CD14-positive monocyte (primary cell): Measurements from ENCODE around the gene LDLRAD4. TPM values are rescaled to one million over a fixed set of nuclear protein-coding genes. Genes with fewer than 3 reads are reported as not detected.

Experiments
- DNase-seq, 3 donors: peaks; one replicate each; pipeline ENCODE4 v3.0.0-alpha.2; 2011 to 2022
- H2AFZ ChIP-seq: 2 replicates; pipeline ENCODE4 v1.6.0; 2012; ENCODE audit warnings: mild to moderate bottlenecking, low read depth, low read length, inconsistent platforms; ENCODE audit not compliant: insufficient read depth, poor library complexity, severe bottlenecking
- H3K27ac ChIP-seq, 2 donors: 1 replicate in 1 of 2; 2 replicates in 1 of 2; pipeline ENCODE4 v1.5.1; 2012 to 2013; ENCODE audit warnings: low read length in 2 of 2, control low read depth in 1 of 2, inconsistent platforms in 1 of 2, low read depth in 1 of 2, mild to moderate bottlenecking in 1 of 2
- H3K27me3 ChIP-seq, 2 donors: one replicate each; pipeline versions ENCODE4 v1.6.0 to v1.6.1; 2011 to 2013; ENCODE audit warnings: low read length in 2 of 2; ENCODE audit not compliant: control insufficient read depth in 2 of 2, insufficient read depth in 2 of 2
- H3K36me3 ChIP-seq, 2 donors: replicated peaks in 1 of 2; 1 replicate in 1 of 2; 2 replicates in 1 of 2; pipeline versions ENCODE4 v1.5.1 to v1.6.1; 2012 to 2013; ENCODE audit warnings: low read length in 2 of 2, control low read depth in 1 of 2, inconsistent platforms in 1 of 2, mild to moderate bottlenecking in 1 of 2; ENCODE audit not compliant: insufficient read depth in 2 of 2, control insufficient read depth in 1 of 2
- H3K4me1 ChIP-seq, 2 donors: 1 replicate in 1 of 2; 2 replicates in 1 of 2; pipeline versions ENCODE4 v1.5.1 to v1.6.1; 2012 to 2013; ENCODE audit warnings: low read length in 2 of 2, control low read depth in 1 of 2, inconsistent platforms in 1 of 2, mild to moderate bottlenecking in 1 of 2, moderate library complexity in 1 of 2; ENCODE audit not compliant: insufficient read depth in 2 of 2, control insufficient read depth in 1 of 2
- H3K4me2 ChIP-seq: replicated peaks from 2 replicates; pipeline ENCODE3; 2012; ENCODE audit warnings: low read length, moderate library complexity, mild to moderate bottlenecking; ENCODE audit not compliant: poor library complexity, severe bottlenecking; ENCODE audit errors: extremely low read depth
- H3K4me3 ChIP-seq, 3 experiments: fragments of 200-600 bp in 1 of 3; sonication (generic) in 1 of 3; replicated peaks in 1 of 3; 1 replicate in 2 of 3; 2 replicates in 1 of 3; pipeline ENCODE4 v1.5.1; 2011 to 2013; ENCODE audit warnings: low read length in 3 of 3, mild to moderate bottlenecking in 3 of 3, control low read depth in 2 of 3, low read depth in 2 of 3, inconsistent platforms in 1 of 3, moderate library complexity in 1 of 3
- H3K79me2 ChIP-seq: 2 replicates; pipeline ENCODE4 v1.6.0; 2012; ENCODE audit warnings: mild to moderate bottlenecking, control low read depth, inconsistent platforms, low read length, moderate library complexity; ENCODE audit not compliant: insufficient read depth
- H3K9ac ChIP-seq: 2 replicates; pipeline ENCODE4 v1.6.0; 2017; ENCODE audit warnings: low read length, mild to moderate bottlenecking; ENCODE audit not compliant: insufficient read depth, poor library complexity, severe bottlenecking
- H3K9me3 ChIP-seq, 2 donors: replicated peaks in 1 of 2; 1 replicate in 1 of 2; 2 replicates in 1 of 2; pipeline versions ENCODE4 v1.5.1 to v1.6.1; 2012 to 2013; ENCODE audit warnings: low read length in 2 of 2, control low read depth in 1 of 2; ENCODE audit not compliant: control insufficient read depth in 1 of 2, insufficient read depth in 1 of 2
- H4K20me1 ChIP-seq: 2 replicates; pipeline ENCODE4 v1.6.0; 2012; ENCODE audit warnings: mild to moderate bottlenecking, low read length, control low read depth, moderate library complexity; ENCODE audit not compliant: insufficient read depth
- H3K27ac Mint-ChIP-seq, 7 donors: one replicate each; pipeline ENCODE4 v1.8.0; 2020; ENCODE audit warnings: mild to moderate bottlenecking in 7 of 7, mixed read lengths in 7 of 7, moderate library complexity in 6 of 7, inconsistent platforms in 2 of 7
- H3K27me3 Mint-ChIP-seq, 3 donors: one replicate each; pipeline ENCODE4 v1.8.0; 2021 to 2022; ENCODE audit warnings: low read depth in 3 of 3, mild to moderate bottlenecking in 3 of 3, mixed read lengths in 3 of 3, moderate library complexity in 3 of 3, inconsistent platforms in 1 of 3
- H3K36me3 Mint-ChIP-seq, 2 donors: one replicate each; pipeline ENCODE4 v1.8.0; 2020; ENCODE audit warnings: mixed read lengths in 2 of 2, inconsistent platforms in 1 of 2, mild to moderate bottlenecking in 1 of 2
- H3K4me1 Mint-ChIP-seq: one replicate; pipeline ENCODE4 v1.8.0; 2020; ENCODE audit warnings: mild to moderate bottlenecking, mixed read lengths
- H3K4me3 Mint-ChIP-seq, 2 donors: one replicate each; pipeline ENCODE4 v1.8.0; 2020; ENCODE audit warnings: mild to moderate bottlenecking in 2 of 2, mixed read lengths in 2 of 2, moderate library complexity in 1 of 2
- H3K9me3 Mint-ChIP-seq, 7 donors: one replicate each; pipeline ENCODE4 v1.8.0; 2020 to 2022; ENCODE audit warnings: mixed read lengths in 7 of 7, mild to moderate bottlenecking in 6 of 7, moderate library complexity in 6 of 7, inconsistent platforms in 2 of 7
- CTCF ChIP-seq: fragments of 200-600 bp; IDR thresholded peaks from one replicate; pipeline ENCODE4 v1.8.0; 2022; ENCODE audit warnings: antibody characterized with exemption, mild to moderate bottlenecking
- WGBS: methylation state at CpG from one replicate; pipeline ENCODE4 v1.1.5; 2013; ENCODE audit warnings: missing lambda C conversion rate; ENCODE audit not compliant: insufficient coverage; 5-methylcytosine and 5-hydroxymethylcytosine counted together
- intact Hi-C, 2 donors: fragments of 100-400 bp; cut with micrococcal nuclease; formaldehyde crosslinking; loops; one replicate each; pipeline versions ENCODE4 v1.15.0 to v1.15.1; 2023
- polyA plus RNA-seq, 3 donors: library from polyadenylated mRNA; depleted of rRNA in 1 of 3; unstranded in 2 of 3; stranded (reverse) in 1 of 3; fragments of 300-500 nt in 2 of 3; fragments of >200 nt in 1 of 3; fragmentation: Illumina TruSeq in 2 of 3; gene quantifications; 1 replicate in 2 of 3; 2 replicates in 1 of 3; pipeline ENCODE4 v1.2.3, GENCODE V29; 2012 to 2021

Gene LDLRAD4
- polyA plus RNA-seq, 3 donors, result 13.5 to 15.4 (median 13.8) TPM

GRCh38 chr18:13642440-13642827, 423.9 kb downstream of the LDLRAD4 start:
- Histone ChIP-seq H3K36me3 (peaks cover 8 to 22% of the 10 kb centered on the region in 2 donors), H3K9me3 (peaks cover 0 to 3% of the 10 kb centered on the region in 2 donors), H3K79me2 (no peaks in the 10 kb centered on the region), H4K20me1 (peaks cover 16% of the 10 kb centered on the region), H3K4me2 (no peak overlapping the region), H3K4me3 (no peak overlapping the region), H3K4me1 (peaks cover 9 to 15% of the 10 kb centered on the region in 2 donors), H2AFZ (no peak overlapping the region), H3K27ac (no peak overlapping the region), H3K27me3 (peaks cover 2 to 17% of the 10 kb centered on the region in 2 donors), H3K9ac (no peak overlapping the region)
- Mint-ChIP-seq H3K4me1 (peaks cover 13% of the 10 kb centered on the region), H3K27ac (peak overlapping the region in 1 of 7 donors; percentile 68), H3K27me3 (peaks cover 25 to 35% (median 28%) of the 10 kb centered on the region in 3 donors), H3K4me3 (peak overlapping the region in 1 of 2 donors; percentile 79), H3K9me3 (peaks cover 0 to 8% (median 2%) of the 10 kb centered on the region in 7 donors), H3K36me3 (peaks cover 28 to 34% of the 10 kb centered on the region in 2 donors)
- no peak for TF ChIP-seq CTCF
- intact Hi-C loops, result no loop called here
- DNase-seq, result no peak
- 86% methylated on average over 11 of the region's 15 CpGs for WGBS

- TF ChIP-seq CTCF, result no peak
- Histone ChIP-seq H3K4me1 (peaks cover 9 to 15% of the 10 kb centered on the region in 2 donors), H2AFZ (no peak overlapping the region), H3K36me3 (peaks cover 8 to 22% of the 10 kb centered on the region in 2 donors), H3K9me3 (peaks cover 0 to 3% of the 10 kb centered on the region in 2 donors), H3K27me3 (peaks cover 2 to 17% of the 10 kb centered on the region in 2 donors), H3K4me3 (no peak overlapping the region), H4K20me1 (peaks cover 16% of the 10 kb centered on the region), H3K27ac (no peak overlapping the region), H3K4me2 (no peak overlapping the region), H3K79me2 (no peaks in the 10 kb centered on the region), H3K9ac (no peak overlapping the region)
- H3K36me3 Mint-ChIP-seq, result peaks cover 28 to 38% of the 10 kb centered on the region in 2 donors
- H3K4me3 Mint-ChIP-seq, result no peak overlapping the region
- no peak overlapping the region for H3K27ac Mint-ChIP-seq
- peaks cover 0 to 8% (median 2%) of the 10 kb centered on the region in 7 donors for H3K9me3 Mint-ChIP-seq
- intact Hi-C loops, result no loop called here
- H3K27me3 Mint-ChIP-seq, result peaks cover 25 to 35% (median 28%) of the 10 kb centered on the region in 3 donors
- no CpG with 5 or more reads among the region's 16 CpGs for WGBS
- no peak for DNase-seq
- peaks cover 13% of the 10 kb centered on the region for H3K4me1 Mint-ChIP-seq
These were observed 424.7 kb downstream of the LDLRAD4 start for GRCh38 chr18:13643261-13643751.
